GM19452 (cell line): Measurements from ENCODE around the gene ZNF609.
A peak's percentile ranks its signal among the peaks of the same experiment; 100 is the strongest.

Source experiments
- ATAC-seq: cut with Tn5 transposase; IDR thresholded peaks from one replicate; pipeline ENCODE4 v1.9.1; 2021; ENCODE audit not compliant: unreplicated experiment

Gene ZNF609

DNA sequence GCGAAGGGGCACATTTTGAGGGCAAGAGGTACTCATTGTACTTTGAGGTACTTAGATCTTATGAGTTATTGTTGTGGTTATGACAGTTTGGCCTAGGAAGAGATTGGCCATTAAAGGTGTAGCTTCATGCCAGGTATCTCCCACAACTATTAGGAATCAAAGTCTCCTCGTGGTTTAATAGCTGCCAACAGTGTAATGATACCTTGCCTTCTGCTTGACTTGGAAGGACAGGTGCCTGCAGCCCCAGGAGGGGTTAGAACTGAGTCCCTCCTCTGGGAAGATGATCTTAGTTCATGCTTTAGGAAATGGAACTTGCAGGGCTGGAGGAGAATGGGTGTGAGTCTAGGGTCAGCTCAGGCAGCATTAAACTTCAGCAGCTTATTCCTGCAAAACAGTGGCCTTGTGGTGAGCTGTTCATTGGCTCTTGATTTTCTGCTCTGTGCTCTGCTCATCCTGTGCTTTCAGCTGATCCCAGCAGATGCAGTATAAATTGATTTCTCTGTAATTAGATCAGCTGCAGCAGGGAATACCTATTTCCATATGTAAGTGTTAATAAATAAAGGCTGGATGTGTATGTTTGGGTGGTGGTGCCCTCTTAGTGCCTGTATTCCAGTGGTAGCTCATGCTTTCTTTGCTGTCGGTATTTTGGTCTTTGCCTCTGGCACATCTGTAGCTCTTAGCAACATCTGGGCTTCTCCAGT is 40.5 kb downstream of the ZNF609 start:
- ATAC-seq = no peak

DNA sequence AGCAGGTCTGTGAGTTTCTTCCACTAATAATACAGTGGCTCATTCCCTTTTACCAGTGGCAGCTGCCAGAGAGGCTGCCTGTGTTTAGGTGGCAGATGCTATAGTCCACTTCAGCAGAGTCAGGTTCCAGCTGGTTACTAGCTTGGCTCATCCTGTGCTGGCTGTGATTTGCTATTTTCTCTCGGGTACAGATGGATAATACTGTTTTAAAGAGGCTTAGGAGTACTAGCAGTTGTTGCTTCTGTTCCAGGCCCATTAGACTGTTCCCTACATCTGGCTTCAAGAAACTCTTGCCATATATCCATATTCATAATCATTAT is 41.0 kb downstream of the ZNF609 start:
- no peak for ATAC-seq

DNA sequence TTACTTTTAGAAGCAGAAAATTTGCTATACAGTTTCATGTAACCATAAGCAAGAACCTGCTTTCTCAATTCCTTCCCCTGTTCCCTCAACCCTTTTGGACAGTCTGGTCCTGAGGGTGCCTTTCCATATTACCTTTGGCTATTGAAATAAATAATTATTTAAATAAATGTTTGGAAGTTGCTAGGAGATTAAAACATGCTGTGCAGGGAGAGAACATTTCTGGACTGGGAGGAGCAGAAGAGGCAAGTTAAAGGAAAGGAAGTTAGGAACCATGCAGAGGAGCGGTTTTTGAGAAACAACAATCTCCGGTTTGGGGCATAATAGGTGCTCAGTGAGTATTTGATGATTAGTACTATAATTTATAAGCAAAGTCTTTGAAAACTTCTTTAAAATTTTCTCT is 41.8 kb downstream of the ZNF609 start:
- ATAC-seq = no peak

DNA sequence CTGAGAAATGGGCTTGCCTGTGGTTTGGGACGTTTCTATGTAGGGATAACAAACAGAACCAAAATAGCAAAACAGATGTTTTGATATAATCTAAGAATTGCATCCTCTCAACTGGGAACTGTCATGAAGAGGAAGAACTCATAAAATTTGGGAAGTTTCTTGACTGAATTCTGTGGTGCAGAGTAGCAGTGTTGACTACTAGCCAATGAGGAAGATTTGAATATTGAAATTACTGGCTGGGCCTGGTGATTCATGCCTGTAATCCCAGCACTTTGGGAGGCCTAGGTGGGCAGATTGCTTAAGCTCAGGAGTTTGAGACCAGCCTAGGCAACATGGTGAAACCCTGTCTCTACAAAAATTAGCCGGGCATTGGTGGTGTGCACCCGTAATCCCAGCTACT is 42.2 kb downstream of the ZNF609 start:
- no peak for ATAC-seq

DNA sequence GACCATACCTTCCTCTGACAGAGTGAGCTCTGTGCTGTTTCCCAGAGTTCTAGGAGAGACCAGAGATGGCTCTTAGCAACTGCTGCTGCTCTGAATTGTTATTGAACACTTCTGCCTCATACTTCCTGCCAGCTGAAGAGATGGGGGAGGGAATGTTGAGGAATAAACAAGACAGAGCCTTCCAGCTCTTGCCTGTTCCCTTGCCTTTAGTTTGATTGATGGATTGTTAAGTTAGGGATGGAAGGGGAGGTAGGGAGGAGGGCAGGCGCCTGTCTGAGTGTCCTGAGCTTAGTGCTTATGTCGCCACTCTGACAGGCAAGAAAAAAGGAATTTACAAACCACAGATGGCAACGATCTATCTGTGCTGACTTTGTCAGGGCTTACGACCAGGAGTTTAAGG is 42.8 kb downstream of the ZNF609 start:
- no peak for ATAC-seq

DNA sequence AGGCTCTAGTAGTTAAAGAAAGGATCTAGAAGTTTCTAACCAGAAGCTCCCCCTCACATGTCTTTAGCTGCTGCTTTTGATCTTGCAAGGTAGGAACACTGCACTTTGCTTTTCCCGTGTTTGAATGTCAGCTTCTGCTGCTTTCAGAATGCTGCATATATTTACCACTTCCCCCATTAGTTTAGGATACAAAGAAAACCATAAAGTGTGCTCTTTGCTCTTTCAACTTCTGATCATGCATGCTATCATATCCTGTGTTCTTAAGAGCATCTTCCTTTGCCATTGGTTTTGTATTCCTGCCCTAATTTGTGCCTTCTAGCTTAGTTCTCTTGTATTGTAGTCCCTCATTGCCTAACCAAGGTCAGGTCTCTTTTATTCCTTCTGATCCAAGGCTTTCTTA is 43.3 kb downstream of the ZNF609 start:
- no peak for ATAC-seq

DNA sequence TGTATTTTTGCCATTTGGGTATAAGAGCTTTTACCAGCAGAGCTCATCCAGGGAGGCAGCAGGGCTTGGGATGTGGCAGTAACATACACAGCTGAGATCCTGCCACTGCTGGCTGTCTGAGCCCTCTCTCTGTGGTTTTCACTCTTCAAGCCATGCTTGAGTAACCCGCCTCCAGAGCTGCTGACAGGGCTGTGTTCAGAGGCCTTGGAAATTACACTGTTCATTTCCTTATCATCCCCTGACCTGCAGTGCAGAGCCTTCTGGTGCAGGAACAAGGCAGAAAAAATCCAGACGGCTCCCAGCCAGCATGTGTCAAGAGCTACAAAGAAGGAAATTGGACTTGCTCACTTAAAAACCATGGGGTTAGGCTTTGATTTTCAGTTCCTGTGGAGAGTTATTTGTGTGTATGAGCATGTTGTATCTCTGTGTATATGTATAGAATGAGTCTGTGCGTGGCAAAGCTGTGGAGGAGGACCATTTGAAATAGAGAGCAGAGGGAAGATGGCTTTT is 47.0 kb downstream of the ZNF609 start:
- peak; percentile 69 for ATAC-seq

DNA sequence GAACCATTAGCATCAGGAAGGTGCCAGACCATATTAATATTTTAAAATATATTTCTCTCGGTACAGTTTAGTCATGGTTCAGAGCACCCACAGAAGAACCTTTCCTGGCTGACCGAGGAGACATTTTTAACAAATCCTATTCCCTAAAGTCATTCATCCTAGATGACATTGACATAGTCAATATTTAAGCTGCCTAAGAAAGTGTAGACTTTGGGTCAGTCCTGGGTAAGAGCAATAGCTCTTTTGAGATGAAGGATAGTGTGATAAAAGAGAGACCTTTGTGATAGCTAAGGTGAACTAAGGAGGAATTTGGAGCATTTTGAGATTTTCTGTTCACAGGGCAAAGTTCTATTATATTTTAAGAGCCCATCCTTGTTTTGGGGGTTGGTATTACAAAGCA is 47.5 kb downstream of the ZNF609 start:
- ATAC-seq = no peak

DNA sequence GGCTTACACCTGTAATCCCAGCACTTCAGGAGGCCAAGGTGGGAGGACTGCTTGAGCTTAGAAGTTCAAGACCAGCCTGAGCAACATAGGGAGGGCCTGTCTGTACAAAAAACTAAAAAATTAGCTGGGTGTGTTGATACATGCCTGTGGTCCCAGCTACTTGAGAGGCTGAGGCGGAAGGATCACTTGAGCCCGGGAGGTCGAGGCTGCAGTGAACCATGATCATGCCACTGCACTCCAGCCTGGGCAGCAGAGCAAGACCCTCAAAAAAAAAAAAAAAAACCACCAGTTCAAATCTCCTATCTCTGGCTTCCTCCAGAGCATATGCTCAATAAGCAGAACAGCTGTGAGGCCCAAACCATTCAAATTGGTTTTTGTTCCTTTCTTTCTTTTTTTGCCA is 53.4 kb downstream of the ZNF609 start:
- no peak for ATAC-seq

DNA sequence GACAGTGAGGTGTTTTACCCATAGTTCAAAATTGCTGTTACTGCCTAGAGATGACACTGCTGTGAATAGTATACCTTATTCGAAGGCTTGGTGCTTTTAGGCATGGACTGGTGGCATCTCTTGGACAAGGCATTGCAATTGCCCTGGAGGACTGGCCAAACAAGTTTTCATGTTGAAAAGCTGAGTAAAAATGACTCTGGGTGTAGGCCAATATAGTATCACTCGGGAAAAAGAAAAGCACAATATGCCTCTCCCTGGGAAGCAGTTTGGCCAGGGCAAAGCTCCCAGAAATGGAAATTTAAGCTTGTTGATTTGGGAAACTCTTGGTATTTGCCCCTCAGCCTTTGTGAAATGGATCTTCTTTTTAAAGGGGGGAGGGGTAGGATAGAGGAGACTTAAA is 54.8 kb downstream of the ZNF609 start:
- ATAC-seq = no peak

DNA sequence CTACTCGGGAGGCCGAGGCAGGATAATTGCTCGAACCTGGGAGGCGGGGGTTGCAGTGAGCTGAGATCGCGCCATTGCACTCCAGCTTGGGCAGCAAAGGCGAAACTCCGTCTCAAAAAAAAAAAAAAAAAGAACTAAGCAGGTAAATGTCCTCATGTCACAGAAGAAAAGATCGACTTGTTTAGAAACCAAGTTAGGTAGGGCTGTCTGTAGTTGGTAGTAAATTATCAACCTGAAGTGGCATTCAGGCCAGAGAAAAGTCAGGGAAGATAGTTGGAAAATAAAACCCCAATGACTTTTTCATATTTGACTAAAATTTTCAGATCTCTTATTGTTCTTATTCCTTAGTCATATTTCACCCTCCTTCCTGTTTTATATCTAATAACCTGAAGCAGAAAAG is 55.4 kb downstream of the ZNF609 start:
- no peak for ATAC-seq

DNA sequence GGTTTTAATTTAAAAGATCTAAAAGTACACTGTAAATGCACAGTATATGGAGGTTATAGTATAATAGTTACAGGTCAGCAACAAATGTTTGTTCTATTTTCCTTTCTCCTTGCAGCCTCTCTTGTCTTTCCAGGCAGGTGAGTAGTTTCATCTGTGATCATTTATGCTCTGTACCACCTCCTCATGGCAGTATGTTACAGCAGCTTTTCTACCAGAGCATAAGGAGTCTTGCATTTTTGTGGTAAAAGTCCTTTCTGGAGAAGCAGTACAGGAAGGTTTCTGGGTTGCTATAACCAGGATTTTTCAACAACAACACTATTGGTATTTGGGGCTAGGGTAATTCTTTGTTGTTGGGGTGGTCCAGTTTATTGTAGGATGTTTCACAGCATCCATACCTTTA is 59.5 kb downstream of the ZNF609 start:
- ATAC-seq = no peak

DNA sequence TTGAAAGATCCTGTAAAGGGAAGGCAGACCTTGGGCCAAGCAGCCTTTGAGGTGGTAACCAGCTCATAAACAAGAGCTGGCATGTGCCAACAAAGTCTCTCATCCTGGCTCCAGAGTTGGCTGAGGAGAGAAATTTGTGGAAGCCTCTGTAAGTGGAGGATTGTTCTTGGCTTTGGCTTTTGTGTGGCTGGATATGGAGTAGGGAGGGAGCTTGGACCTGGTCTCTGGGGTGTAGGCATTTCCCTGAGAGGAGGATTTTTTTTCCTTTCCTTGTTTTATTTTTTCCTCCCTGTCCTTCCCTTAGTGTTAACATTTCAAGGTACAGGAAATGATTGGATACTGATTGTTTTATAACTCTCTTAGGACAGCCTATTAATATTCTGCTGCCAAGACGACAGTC is 60.8 kb downstream of the ZNF609 start:
- ATAC-seq = no peak

DNA sequence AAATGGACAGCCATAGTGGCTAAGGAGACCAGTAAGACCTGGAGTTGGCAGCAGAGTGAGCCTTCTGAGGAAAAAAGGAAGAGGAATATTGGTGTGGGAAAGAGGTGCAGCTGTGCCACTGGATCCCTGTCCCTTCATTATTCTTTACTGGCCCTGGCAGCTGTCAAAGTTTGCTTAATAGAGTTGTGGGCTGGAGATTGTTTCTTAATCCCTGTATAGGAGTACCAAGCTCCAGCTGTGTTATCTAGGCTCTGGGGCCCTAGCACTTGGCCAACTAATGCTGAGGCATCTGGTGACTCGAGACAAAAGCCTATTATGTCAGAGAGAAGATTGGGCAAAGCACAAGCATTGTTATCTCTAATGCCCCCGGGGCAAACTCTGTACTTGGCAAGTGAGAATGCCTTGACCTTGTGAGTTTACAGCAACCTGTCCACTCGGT is 61.4 kb downstream of the ZNF609 start:
- ATAC-seq = no peak

DNA sequence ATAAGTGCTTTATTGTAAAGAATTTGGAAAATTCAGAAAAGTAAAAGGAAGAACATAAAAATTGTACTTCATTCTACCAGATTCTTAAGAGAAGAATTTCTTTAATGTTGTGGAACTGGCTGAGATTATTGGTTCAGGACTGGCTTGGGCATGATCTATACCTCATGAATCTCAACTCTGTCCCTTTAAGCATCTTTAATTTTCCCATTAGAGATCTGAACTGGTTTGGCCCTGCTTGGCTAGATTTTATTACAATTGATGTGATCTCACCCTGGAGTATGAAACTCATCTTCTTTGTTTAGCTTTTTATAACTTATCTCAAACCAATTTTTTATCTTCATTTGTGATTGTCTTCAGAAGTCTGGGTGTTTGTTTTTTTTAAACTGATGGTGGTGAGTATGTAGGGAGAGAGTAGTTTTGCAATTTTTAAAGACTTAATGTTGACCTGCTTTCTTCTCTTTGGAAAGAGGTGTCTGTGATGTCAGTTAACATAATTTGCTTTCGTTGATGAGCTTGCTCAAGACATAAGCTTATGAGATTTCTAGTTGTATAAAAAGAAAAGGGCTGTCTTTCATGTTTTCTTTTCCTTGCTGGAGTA is 61.9 kb downstream of the ZNF609 start:
- no peak for ATAC-seq

DNA sequence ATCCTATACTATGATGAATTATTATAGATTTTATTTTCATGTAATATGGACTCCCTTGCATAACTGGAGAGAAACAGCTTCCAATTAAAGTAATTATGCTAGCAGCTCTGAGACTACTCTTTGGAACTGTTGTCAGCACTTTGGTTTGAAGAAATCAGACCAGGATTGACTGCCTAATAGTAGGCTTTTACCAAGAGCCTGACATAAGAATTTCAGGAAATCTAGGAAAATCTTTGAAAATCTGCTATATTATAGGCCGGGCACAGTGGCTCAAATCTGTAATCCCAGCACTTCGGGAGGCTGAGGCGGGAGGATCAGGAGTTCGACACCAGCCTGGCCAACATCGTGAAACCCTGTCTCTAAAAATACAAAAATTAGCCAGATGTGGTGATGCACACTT is 62.9 kb downstream of the ZNF609 start:
- ATAC-seq = no peak

DNA sequence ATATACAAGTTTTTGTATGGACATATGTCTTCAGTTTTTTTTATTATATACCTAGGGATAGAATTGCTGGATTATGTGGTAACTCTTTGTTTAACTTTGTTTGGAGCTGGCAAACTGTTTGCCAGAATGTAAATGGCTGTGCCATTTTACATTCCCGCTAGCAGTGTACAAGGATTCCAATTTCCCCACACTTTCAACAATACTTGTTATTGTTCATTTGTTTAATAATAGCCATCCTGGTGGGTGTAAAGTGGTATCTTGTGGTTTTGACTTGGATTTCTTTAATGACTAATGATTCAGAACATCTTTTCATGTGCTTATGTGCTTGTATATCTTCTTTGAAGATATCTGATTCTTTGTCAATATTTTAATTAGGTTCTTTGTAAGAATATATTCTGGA is 64.4 kb downstream of the ZNF609 start:
- ATAC-seq = no peak

DNA sequence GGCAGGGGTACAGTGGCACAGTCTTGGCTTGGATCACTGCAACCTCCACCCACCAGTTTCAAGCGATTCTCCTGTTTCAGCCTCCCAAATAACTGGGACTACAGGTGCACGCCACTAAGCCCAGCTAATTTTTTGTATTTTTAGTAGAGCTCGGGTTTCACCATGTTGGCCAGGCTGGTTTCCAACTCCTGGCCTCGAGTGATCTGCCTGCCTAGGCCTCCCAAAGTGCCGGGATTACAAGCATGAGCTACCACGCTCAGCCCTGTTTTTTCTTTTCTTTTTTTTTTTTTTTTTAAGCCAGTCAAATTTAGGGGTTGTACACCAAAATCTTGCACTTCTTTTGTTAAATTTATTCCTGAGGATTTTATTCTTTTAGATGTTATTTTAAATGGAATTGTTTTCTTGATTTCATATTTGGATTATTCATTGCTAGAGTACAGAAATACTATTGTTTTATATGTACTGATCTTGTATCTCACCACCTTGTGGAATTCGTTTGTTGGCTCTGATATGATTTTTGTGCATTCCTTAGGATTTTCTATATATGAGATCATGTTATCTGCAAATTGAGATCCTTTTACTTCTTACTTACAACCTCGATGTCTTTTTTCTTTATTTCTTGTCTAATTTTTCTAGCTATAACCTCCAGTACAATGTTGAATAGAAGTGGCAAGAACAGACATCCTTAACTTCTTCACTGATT is 65.6 kb downstream of the ZNF609 start:
- no peak for ATAC-seq

DNA sequence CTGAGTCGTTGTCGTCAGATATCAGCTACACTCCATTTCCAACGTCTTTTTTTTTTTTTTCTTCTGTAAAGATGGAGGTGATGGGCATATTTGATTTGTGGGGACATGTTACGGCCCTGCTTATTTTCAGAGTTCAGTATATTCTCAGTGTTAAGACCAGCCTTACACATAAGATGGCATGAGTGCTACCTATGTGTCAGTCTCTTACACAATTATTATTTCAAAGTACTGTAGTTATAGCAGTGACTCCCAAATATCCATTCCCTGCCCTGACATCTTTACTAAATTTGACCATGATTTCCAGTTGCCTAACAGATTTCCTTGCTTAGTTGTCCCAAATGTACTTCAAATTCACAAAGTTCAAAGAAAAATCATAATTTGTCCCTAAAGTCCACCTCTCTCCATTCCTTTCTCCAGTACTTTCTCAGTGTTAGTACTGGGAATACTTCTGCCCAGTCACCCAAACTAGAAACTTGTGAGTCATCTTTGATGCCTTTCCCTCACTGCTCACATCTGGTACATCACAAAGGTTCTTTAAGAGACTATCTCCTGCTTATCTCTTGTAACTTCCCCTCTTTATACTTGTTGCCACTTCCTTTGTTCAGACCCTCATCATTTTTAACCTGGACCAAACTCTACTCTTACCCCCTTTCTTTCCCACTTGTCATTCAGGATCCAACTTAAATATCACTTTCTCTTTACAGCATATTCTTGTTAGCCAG is 67.0 kb downstream of the ZNF609 start:
- no peak for ATAC-seq

DNA sequence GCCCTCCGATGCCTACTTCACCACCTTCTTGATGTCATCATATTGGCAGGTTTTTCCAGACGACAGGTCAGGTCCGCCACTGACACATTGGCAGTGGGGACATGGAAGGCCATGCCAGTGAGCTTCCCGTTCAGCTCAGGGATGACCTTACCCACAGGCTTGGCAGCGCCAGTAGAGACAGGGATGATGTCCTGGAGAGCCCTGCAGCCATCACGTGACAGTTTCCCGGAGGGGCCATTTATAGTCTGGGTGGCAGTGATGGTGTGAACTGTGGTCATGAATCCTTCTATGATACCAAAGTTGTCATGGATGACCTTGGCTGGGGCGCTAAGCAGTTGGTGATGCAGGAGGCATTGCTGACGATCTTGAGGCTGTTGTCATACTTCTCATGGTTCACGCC is 68.5 kb downstream of the ZNF609 start:
- ATAC-seq = no peak

DNA sequence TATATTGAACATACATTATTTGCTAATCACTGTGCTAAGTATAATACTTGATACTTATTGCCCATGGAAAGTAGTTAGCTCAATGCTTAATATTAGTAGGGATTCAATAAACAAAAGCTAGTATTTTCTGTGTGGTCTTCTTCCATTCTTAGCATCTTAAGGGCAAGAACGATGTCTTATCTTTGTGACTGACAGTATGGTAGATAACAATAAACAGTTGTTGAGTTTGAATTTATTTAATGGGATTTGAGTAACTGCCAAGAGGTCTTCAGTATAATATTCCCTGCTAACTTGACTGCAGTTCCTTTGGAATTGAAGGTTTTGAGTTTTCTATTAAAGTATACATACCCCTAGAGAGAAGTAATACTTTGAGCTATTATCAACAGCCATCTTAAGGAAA is 70.1 kb downstream of the ZNF609 start:
- no peak for ATAC-seq

DNA sequence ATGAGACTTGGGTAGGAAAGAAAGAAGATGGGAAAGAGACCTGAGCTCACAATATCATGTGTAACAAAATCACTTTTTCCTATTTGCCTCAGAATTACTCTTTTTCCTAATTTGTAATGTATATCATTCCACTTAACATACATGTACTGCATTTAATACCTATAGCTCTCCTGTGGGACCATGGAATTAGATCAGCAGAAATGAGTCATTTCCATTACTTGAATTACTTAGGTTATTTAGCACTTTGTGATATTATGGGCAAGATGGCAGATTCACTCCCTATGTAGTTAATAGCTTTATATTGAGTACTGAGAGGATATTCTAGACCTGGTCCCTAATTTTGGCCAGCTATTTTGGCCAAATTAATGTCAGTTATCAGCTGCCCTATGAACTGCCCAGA is 70.5 kb downstream of the ZNF609 start:
- ATAC-seq = no peak
